ENCODE data around the gene RNF213. TPM values are rescaled to one million over a fixed set of nuclear protein-coding genes. Genes with fewer than 3 reads are reported as not detected.

The RNF213 gene
- total and polyA plus RNA-seq, 10 of the 15 experiments (the other 5 are each of a cell fraction or from before 2014, with no cell fraction given) = 18.6 to 145 (median 65.8) TPM

DNA sequence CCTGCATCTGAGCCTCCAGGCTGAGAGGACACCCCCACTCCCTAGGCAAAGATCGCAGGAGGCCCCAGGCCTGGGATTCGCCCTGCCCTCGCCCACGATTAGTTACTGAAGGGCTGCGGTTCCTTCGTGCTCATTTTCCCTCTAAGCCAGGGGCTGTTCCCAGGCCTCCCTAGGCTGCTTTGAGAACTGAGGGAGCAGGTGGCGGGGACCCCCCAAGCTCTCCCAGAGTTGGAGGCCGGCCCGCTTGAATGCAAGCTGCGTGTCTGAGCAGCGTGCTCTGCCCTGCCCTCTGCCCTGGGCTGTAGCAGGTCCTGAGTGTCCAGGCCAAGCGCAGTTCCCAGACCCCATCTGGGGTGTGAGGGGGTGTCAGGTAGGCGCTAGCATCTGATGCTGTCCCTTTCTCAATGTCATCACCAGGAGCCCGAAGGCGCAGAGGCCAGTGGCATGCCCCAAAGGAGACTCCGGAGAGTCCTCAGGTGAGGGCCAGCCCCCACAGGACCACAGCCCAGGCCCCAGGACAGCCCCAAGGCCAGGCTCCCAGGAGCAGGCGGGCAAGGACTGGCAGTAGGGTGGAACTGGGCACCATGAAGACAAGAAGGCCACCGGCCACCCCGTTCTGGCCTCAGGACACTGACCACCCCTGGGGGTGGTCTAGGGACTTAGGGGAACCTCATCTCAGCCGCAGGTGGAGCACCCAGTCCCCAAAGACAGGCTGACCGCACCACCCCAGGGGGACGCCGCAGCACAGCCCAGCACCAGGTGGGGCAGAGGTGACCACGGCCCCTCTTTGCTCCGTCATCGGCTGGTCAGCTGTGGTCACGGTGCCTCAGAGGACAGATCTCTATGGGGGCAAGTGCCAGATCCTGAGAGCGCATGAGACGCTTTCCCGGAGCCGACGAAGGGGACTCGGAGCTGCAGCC, 169.0 kb downstream of the RNF213 start (continued):
- TF ChIP-seq CHD2 (IDR thresholded peaks at IDR 0.05; ENCODE audit: borderline replicate concordance, low read depth, low read length) (no peak), POLR2AphosphoS2 (IDR thresholded peaks at IDR 0.05; ENCODE audit: low read depth, low read length) (no peak), ZNF384 (IDR thresholded peaks at IDR 0.05; ENCODE audit: borderline replicate concordance, low read depth, low read length) (no peak), TCF3 (IDR thresholded peaks at IDR 0.05; ENCODE audit: borderline replicate concordance, insufficient read depth, low read depth, low read length) (no peak), HDAC6 (IDR thresholded peaks at IDR 0.05; ENCODE audit: unreplicated experiment) (no peak), IRF4 (IDR thresholded peaks at IDR 0.05; ENCODE audit: low read depth, low read length) (no peak)
- TF ChIP-seq, protein P1, sequence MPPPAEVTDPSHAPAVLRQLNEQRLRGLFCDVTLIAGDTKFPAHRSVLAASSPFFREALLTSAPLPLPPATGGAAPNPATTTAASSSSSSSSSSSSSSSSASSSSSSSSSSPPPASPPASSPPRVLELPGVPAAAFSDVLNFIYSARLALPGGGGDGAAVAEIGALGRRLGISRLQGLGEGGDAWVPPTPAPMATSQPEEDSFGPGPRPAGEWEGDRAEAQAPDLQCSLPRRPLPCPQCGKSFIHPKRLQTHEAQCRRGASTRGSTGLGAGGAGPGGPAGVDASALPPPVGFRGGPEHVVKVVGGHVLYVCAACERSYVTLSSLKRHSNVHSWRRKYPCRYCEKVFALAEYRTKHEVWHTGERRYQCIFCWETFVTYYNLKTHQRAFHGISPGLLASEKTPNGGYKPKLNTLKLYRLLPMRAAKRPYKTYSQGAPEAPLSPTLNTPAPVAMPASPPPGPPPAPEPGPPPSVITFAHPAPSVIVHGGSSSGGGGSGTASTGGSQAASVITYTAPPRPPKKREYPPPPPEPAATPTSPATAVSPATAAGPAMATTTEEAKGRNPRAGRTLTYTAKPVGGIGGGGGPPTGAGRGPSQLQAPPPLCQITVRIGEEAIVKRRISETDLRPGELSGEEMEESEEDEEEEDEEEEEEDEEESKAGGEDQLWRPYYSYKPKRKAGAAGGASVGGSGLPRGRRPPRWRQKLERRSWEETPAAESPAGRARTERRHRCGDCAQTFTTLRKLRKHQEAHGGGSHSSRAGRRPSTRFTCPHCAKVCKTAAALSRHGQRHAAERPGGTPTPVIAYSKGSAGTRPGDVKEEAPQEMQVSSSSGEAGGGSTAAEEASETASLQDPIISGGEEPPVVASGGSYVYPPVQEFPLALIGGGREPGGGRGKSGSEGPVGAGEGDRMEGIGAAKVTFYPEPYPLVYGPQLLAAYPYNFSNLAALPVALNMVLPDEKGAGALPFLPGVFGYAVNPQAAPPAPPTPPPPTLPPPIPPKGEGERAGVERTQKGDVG (CRISPR knock-in tag; IDR thresholded peaks at IDR 0.05) = no peak
- TF ChIP-seq, protein P2, sequence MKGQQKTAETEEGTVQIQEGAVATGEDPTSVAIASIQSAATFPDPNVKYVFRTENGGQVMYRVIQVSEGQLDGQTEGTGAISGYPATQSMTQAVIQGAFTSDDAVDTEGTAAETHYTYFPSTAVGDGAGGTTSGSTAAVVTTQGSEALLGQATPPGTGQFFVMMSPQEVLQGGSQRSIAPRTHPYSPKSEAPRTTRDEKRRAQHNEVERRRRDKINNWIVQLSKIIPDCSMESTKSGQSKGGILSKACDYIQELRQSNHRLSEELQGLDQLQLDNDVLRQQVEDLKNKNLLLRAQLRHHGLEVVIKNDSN (IDR thresholded peaks at IDR 0.05; ENCODE audit: borderline replicate concordance, extremely low read length, insufficient read depth, low read depth, low read length) = no peak

Measured in GM12878 (cell line).